Left lung (tissue), 10 donors: ENCODE measurements around the gene GSG1L. TPM values are rescaled to one million over a fixed set of nuclear protein-coding genes. Genes with fewer than 3 reads are reported as not detected.

Experiments
- ATAC-seq: fragments of 200-7000 bp; cut with Tn5 transposase; one replicate; pipeline ENCODE4 v1.9.1; 2020; ENCODE audit warnings: moderate library complexity
- DNase-seq, 4 donors: peaks; one replicate each; pipeline ENCODE4 v3.0.0-alpha.2; 2013 to 2020
- H3K27ac ChIP-seq, 2 donors: fragments of 200-600 bp; sonication (generic) in 1 of 2; one replicate each; pipeline versions ENCODE4 v1.5.0 to v1.8.0; 2020 to 2021
- H3K27me3 ChIP-seq, 2 donors: fragments of 200-600 bp; sonication (generic) in 1 of 2; one replicate each; pipeline versions ENCODE4 v1.5.0 to v1.8.0; 2020 to 2021
- H3K36me3 ChIP-seq, 2 donors: fragments of 200-600 bp; sonication (generic) in 1 of 2; one replicate each; pipeline versions ENCODE4 v1.5.0 to v1.8.0; 2020 to 2021
- H3K4me1 ChIP-seq, 2 donors: fragments of 200-600 bp; one replicate each; pipeline ENCODE4 v1.8.0; 2021
- H3K4me3 ChIP-seq, 2 donors: fragments of 200-600 bp; sonication (generic) in 1 of 2; one replicate each; pipeline versions ENCODE4 v1.5.0 to v1.8.0; 2020 to 2021; ENCODE audit warnings: mild to moderate bottlenecking in 1 of 2
- H3K9me3 ChIP-seq, 2 donors: fragments of 200-600 bp; sonication (generic) in 1 of 2; one replicate each; pipeline versions ENCODE4 v1.5.0 to v1.8.0; 2020 to 2021
- CTCF ChIP-seq, 2 donors: fragments of 200-600 bp; sonication (generic) in 1 of 2; IDR thresholded peaks; one replicate each; pipeline versions ENCODE4 v1.5.0 to v1.8.0; 2021; ENCODE audit warnings: antibody characterized with exemption in 2 of 2
- intact Hi-C, 2 donors: fragments of 100-400 bp; cut with DNase I; formaldehyde crosslinking; loops; one replicate each; pipeline versions ENCODE4 v1.11.2 to v1.14.2; 2022
- polyA plus RNA-seq, 6 donors: library from polyadenylated mRNA; unstranded; fragments of 120-200 nt; gene quantifications; one replicate each; pipeline ENCODE4 v1.2.1, GENCODE V29; 2013; ENCODE audit not compliant: insufficient read length in 6 of 6
- total RNA-seq, 2 donors: library from RNA; stranded (reverse); fragmentation: NEBNext Ultra II Directional; extraction: Animal tissue kit (Norgen Biotek cat#: 25700); gene quantifications; one replicate each; pipeline ENCODE4 v1.2.1, GENCODE V29; 2021
- donor health status: DM: no; HTN: yes; CAD: no.
- donor health status: DM: no; HTN: no; CAD: no.

GSG1L gene
- total and polyA plus RNA-seq, 8 donors: 0.20 to 1.2 (median 0.65) TPM; not detected in 1

GRCh38 chr16:27999687-28000086 lies 63.8 kb downstream of the GSG1L start:
- intact Hi-C loops: no loop called here
- Histone ChIP-seq H3K4me1 (no peaks in the 10 kb centered on the region), H3K9me3 (no peaks in the 10 kb centered on the region)

GRCh38 chr16:27995378-27995777 lies 68.1 kb downstream of the GSG1L start:
- intact Hi-C loops: no loop called here

More at GRCh38 chr16:27999687-28000086, 63.8 kb downstream of the GSG1L start:
- Histone ChIP-seq H3K4me3 (no peak overlapping the region), H3K27ac (no peak overlapping the region), H3K36me3 (no peaks in the 10 kb centered on the region), H3K27me3 (no peaks in the 10 kb centered on the region)
- ATAC-seq: no peak
- no peak for TF ChIP-seq CTCF (IDR thresholded peaks at IDR 0.05)
- DNase-seq: no peak

GRCh38 chr16:27994686-27995085 lies 68.8 kb downstream of the GSG1L start:
- intact Hi-C loops: no loop called here
- no peak for ATAC-seq
- peaks cover 0 to 14% of the 10 kb centered on the region in 2 donors for H3K9me3 ChIP-seq
- H3K4me1 ChIP-seq: no peaks in the 10 kb centered on the region
- no peak overlapping the region for H3K4me3 ChIP-seq
- TF ChIP-seq CTCF (IDR thresholded peaks at IDR 0.05): no peak
- no peak for DNase-seq
- no peaks in the 10 kb centered on the region for H3K27me3 ChIP-seq
- no peaks in the 10 kb centered on the region for H3K36me3 ChIP-seq
- no peak overlapping the region for H3K27ac ChIP-seq

More at GRCh38 chr16:27995378-27995777, 68.1 kb downstream of the GSG1L start:
- H3K27me3 ChIP-seq: no peaks in the 10 kb centered on the region
- no peaks in the 10 kb centered on the region for H3K36me3 ChIP-seq
- no peak overlapping the region for H3K4me3 ChIP-seq
- no peak for ATAC-seq
- DNase-seq: no peak
- no peak for TF ChIP-seq CTCF (IDR thresholded peaks at IDR 0.05)
- H3K9me3 ChIP-seq: peaks cover 0 to 14% of the 10 kb centered on the region in 2 donors
- no peaks in the 10 kb centered on the region for H3K4me1 ChIP-seq
- H3K27ac ChIP-seq: no peak overlapping the region

GRCh38 chr16:27993587-27993986 lies 69.9 kb downstream of the GSG1L start:
- H3K27me3 ChIP-seq: no peaks in the 10 kb centered on the region
- H3K4me1 ChIP-seq: no peaks in the 10 kb centered on the region
- no peak for TF ChIP-seq CTCF (IDR thresholded peaks at IDR 0.05)
- no peak overlapping the region for H3K4me3 ChIP-seq
- no peak overlapping the region for H3K27ac ChIP-seq
- intact Hi-C loops: no loop called here
- ATAC-seq (no peak), DNase-seq (no peak)
- peaks cover 0 to 14% of the 10 kb centered on the region in 2 donors for H3K9me3 ChIP-seq
- H3K36me3 ChIP-seq: no peaks in the 10 kb centered on the region

- no peak for TF ChIP-seq CTCF (IDR thresholded peaks at IDR 0.05)
- intact Hi-C loops: no loop called here
- no peak for ATAC-seq
These were observed 71.6 kb downstream of the GSG1L start for GRCh38 chr16:27991876-27992275.

More at GRCh38 chr16:27991876-27992275, 71.6 kb downstream of the GSG1L start:
- no peak overlapping the region for H3K27ac ChIP-seq
- no peaks in the 10 kb centered on the region for H3K27me3 ChIP-seq
- peaks cover 0 to 14% of the 10 kb centered on the region in 2 donors for H3K9me3 ChIP-seq
- H3K36me3 ChIP-seq: no peaks in the 10 kb centered on the region
- H3K4me1 ChIP-seq: no peaks in the 10 kb centered on the region
- H3K4me3 ChIP-seq: no peak overlapping the region
- DNase-seq: no peak
